ENCODE data around the gene HOATZ. TPM values are rescaled to one million over a fixed set of nuclear protein-coding genes. Genes with fewer than 3 reads are reported as not detected.

The HOATZ gene
- total RNA-seq (2014; rRNA removed; shearing (Covaris generic)) (not detected in 2 replicates), polyA plus RNA-seq (2016; fragmentation: Nextera tagmentation; extraction: Ambion mirVana) (not detected in 2 replicates)

- Histone ChIP-seq H3K9me2 (ENCODE audit: insufficient read depth) (no peaks in the 10 kb centered on the region), H3K9me3 (ENCODE audit: low read depth) (no peaks in the 10 kb centered on the region), H4K20me1 (ENCODE audit: insufficient read depth) (no peaks in the 10 kb centered on the region), H3K27me3 (replicated peaks; ENCODE audit: insufficient read depth) (no peaks in the 10 kb centered on the region), H3K4me3 (no peak within 1 kb of the TSS), H3K4me2 (ENCODE audit: unreplicated experiment) (no peak within 1 kb of the TSS), H3K36me3 (ENCODE audit: low read depth) (no peaks in the 10 kb centered on the region), H3K27ac (no peak within 1 kb of the TSS), H3F3A (ENCODE audit: insufficient read depth) (0 out of 2 replicates have a peak, but pooled peaks cover 4% of the 10 kb centered on the region), H2AFZ (no peak within 1 kb of the TSS), H3K9ac (no peak within 1 kb of the TSS), H3K79me2 (ENCODE audit: insufficient read depth) (no peaks in the 10 kb centered on the region), H3K4me1 (ENCODE audit: insufficient read depth) (peaks cover 6% of the 10 kb centered on the region; the same call in 1 of the 2 replicates)
- in situ Hi-C loops (cut with MboI) = no loop called here
- TF ChIP-seq EZH2 (IDR thresholded peaks at IDR 0.05; ENCODE audit: insufficient read depth, poor library complexity, severe bottlenecking) (no peak), EZH2phosphoT487 (IDR thresholded peaks at IDR 0.05; ENCODE audit: insufficient read depth, low read depth) (no peak)
- WGBS, 2 experiments (ENCODE audit: low coverage in 1 of 2, low lambda C conversion rate in 2 of 2, missing lambda C conversion rate in 2 of 2) = 55 to 66% methylated on average over 28 to 38 of the region's 39 CpGs
- no peak for DNase-seq
Measured at GRCh38 chr11:111514216-111515031, at the start of gene HOATZ. HOATZ (plus strand) TSS chr11:111514778; CDS start chr11:111514785, 7 bp downstream.

DNA sequence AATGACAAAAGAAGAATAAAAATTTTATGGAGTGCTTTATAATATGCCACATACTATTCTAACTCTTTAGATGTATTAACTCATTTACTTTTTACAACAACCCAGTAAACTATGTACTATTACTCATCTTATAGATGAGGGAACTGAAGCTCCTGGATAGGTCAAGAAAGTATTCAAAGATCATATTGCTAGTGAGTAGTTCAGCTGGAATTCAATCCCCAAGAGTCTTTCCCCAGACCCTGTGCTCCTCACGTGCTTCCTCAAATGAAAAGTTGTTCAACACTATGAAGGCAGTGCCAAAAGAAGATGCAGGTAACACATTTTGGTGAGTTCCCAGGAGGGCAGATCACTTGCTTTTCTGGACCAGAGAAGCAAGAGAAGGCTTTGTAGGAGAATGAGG lies 49.2 kb upstream of the HOATZ start:
- in situ Hi-C loops (cut with MboI) = no loop called here
- Histone ChIP-seq H3K4me2 (ENCODE audit: unreplicated experiment) (no peak overlapping the region), H2AFZ (no peak overlapping the region)

GRCh38 chr11:111466615-111467014 lies 48.0 kb upstream of the HOATZ start:
- Histone ChIP-seq H3K9me2 (ENCODE audit: insufficient read depth) (no peaks in the 10 kb centered on the region), H3K4me2 (ENCODE audit: unreplicated experiment) (no peak overlapping the region), H2AFZ (no peak overlapping the region), H3K79me2 (ENCODE audit: insufficient read depth) (no peaks in the 10 kb centered on the region), H3F3A (ENCODE audit: insufficient read depth) (no peaks in the 10 kb centered on the region), H3K9ac (no peak overlapping the region), H4K20me1 (ENCODE audit: insufficient read depth) (no peaks in the 10 kb centered on the region), H3K4me1 (ENCODE audit: insufficient read depth) (peaks cover 16% of the 10 kb centered on the region), H3K4me3 (no peak overlapping the region), H3K27ac (no peak overlapping the region), H3K27me3 (replicated peaks; ENCODE audit: insufficient read depth) (no peaks in the 10 kb centered on the region), H3K9me3 (ENCODE audit: low read depth) (no peaks in the 10 kb centered on the region), H3K36me3 (ENCODE audit: low read depth) (no peaks in the 10 kb centered on the region)
- in situ Hi-C loops (cut with MboI) = no loop called here
- no peak for DNase-seq
- TF ChIP-seq EZH2 (IDR thresholded peaks at IDR 0.05; ENCODE audit: insufficient read depth, poor library complexity, severe bottlenecking) (no peak), EZH2phosphoT487 (IDR thresholded peaks at IDR 0.05; ENCODE audit: insufficient read depth, low read depth) (no peak)

More for the DNA sequence above, 49.2 kb upstream of the HOATZ start:
- H3K4me1 ChIP-seq (ENCODE audit: insufficient read depth) = peaks cover 16% of the 10 kb centered on the region
- H3K27ac ChIP-seq = no peak overlapping the region
- TF ChIP-seq EZH2phosphoT487 (IDR thresholded peaks at IDR 0.05; ENCODE audit: insufficient read depth, low read depth) = no peak
- no peak for TF ChIP-seq EZH2 (IDR thresholded peaks at IDR 0.05; ENCODE audit: insufficient read depth, poor library complexity, severe bottlenecking)
- H3K36me3 ChIP-seq (ENCODE audit: low read depth) = no peaks in the 10 kb centered on the region
- H3K27me3 ChIP-seq (replicated peaks; ENCODE audit: insufficient read depth) = no peaks in the 10 kb centered on the region
- DNase-seq = peak; percentile 73
- no peaks in the 10 kb centered on the region for H3K9me3 ChIP-seq (ENCODE audit: low read depth)
- 0 to 4% methylated on average over 1 of the region's 1 CpG for WGBS, 2 experiments (ENCODE audit: low coverage in 1 of 2, low lambda C conversion rate in 2 of 2, missing lambda C conversion rate in 2 of 2)
- H3K9me2 ChIP-seq (ENCODE audit: insufficient read depth) = no peaks in the 10 kb centered on the region
- no peaks in the 10 kb centered on the region for H3F3A ChIP-seq (ENCODE audit: insufficient read depth)
- H3K9ac ChIP-seq = no peak overlapping the region
- no peaks in the 10 kb centered on the region for H3K79me2 ChIP-seq (ENCODE audit: insufficient read depth)
- no peaks in the 10 kb centered on the region for H4K20me1 ChIP-seq (ENCODE audit: insufficient read depth)
- H3K4me3 ChIP-seq = no peak overlapping the region

- DNase-seq = peak; percentile 14
- Histone ChIP-seq H3F3A (ENCODE audit: insufficient read depth) (no peaks in the 10 kb centered on the region), H3K4me1 (ENCODE audit: insufficient read depth) (peaks cover 16% of the 10 kb centered on the region), H2AFZ (no peak overlapping the region), H3K9me2 (ENCODE audit: insufficient read depth) (no peaks in the 10 kb centered on the region), H3K79me2 (ENCODE audit: insufficient read depth) (no peaks in the 10 kb centered on the region), H3K27ac (no peak overlapping the region), H3K4me2 (ENCODE audit: unreplicated experiment) (no peak overlapping the region), H4K20me1 (ENCODE audit: insufficient read depth) (no peaks in the 10 kb centered on the region), H3K36me3 (ENCODE audit: low read depth) (no peaks in the 10 kb centered on the region), H3K27me3 (replicated peaks; ENCODE audit: insufficient read depth) (no peaks in the 10 kb centered on the region), H3K9me3 (ENCODE audit: low read depth) (no peaks in the 10 kb centered on the region), H3K9ac (no peak overlapping the region), H3K4me3 (no peak overlapping the region)
- 80 to 83% methylated on average over 4 of the region's 4 CpGs for WGBS, 2 experiments (ENCODE audit: low coverage in 1 of 2, low lambda C conversion rate in 2 of 2, missing lambda C conversion rate in 2 of 2)
- TF ChIP-seq EZH2 (IDR thresholded peaks at IDR 0.05; ENCODE audit: insufficient read depth, poor library complexity, severe bottlenecking) (no peak), EZH2phosphoT487 (IDR thresholded peaks at IDR 0.05; ENCODE audit: insufficient read depth, low read depth) (no peak)
- in situ Hi-C loops (cut with MboI) = no loop called here
Measured at GRCh38 chr11:111469200-111469599, 45.4 kb upstream of the HOATZ start.
